HepG2 (cell line): ENCODE results near the gene PPCDC. TPM values are rescaled to one million over a fixed set of nuclear protein-coding genes. Genes with fewer than 3 reads are reported as not detected.

Experiments
- ATF7-NPFF ChIP-seq: sonication (generic); formaldehyde crosslinking; IDR thresholded peaks from 2 replicates; pipeline ENCODE4 v1.8.1; 2023; ENCODE audit warnings: mild to moderate bottlenecking, low read depth, missing genetic modification reagents, moderate library complexity
- CBX1 ChIP-seq: IDR thresholded peaks from one replicate; pipeline ENCODE4 v1.6.1; 2016; ENCODE audit warnings: antibody characterized with exemption, low read depth
- EHMT2 ChIP-seq: fragments of 200-600 bp; sonication (generic); IDR thresholded peaks from 2 replicates; pipeline ENCODE4 v1.7.0; 2017; ENCODE audit warnings: antibody characterized with exemption, low read depth, low read length, borderline replicate concordance
- GATAD2A ChIP-seq: IDR thresholded peaks from 2 replicates; pipeline ENCODE4 v1.6.1; 2016
- HNRNPK ChIP-seq: fragments of 200-400 bp; formaldehyde crosslinking; IDR thresholded peaks from 2 replicates; pipeline ENCODE4 v1.6.1; 2018; ENCODE audit warnings: low read length, low read depth, moderate library complexity, mild to moderate bottlenecking; ENCODE audit not compliant: poor library complexity, severe bottlenecking
- LCORL ChIP-seq, 2 experiments: fragments of 450-650 bp in 1 of 2; sonication (generic) in 1 of 2; formaldehyde crosslinking in 1 of 2; IDR thresholded peaks; 2 replicates each; pipeline versions ENCODE4 v1.5.0 to v1.6.1; 2017 to 2020; ENCODE audit warnings: antibody characterized with exemption in 1 of 2, missing genetic modification reagents in 1 of 2
- NFE2 ChIP-seq: sonication (generic); formaldehyde crosslinking; IDR thresholded peaks from 2 replicates; pipeline ENCODE4 v1.4.0; 2020; ENCODE audit warnings: missing genetic modification reagents
- NR2F6 ChIP-seq, 2 experiments: IDR thresholded peaks; 2 replicates each; pipeline ENCODE4 v1.6.1; 2016; ENCODE audit warnings: antibody characterized with exemption in 1 of 2, mild to moderate bottlenecking in 1 of 2
- ONECUT2 ChIP-seq: sonication (generic); formaldehyde crosslinking; IDR thresholded peaks from 2 replicates; pipeline ENCODE4 v1.4.0; 2020; ENCODE audit warnings: missing genetic modification reagents
- PRDM15 ChIP-seq: sonication (generic); formaldehyde crosslinking; IDR thresholded peaks from 2 replicates; pipeline ENCODE4 v1.4.0; 2020; ENCODE audit warnings: missing genetic modification reagents
- RORA ChIP-seq: sonication (generic); formaldehyde crosslinking; IDR thresholded peaks from 2 replicates; pipeline ENCODE4 v1.5.0; 2020; ENCODE audit warnings: mild to moderate bottlenecking, missing genetic modification reagents, moderate library complexity
- SAP130 ChIP-seq: IDR thresholded peaks from 2 replicates; pipeline ENCODE4 v1.6.1; 2016; ENCODE audit warnings: low read depth
- TARDBP ChIP-seq: sonication (generic); formaldehyde crosslinking; IDR thresholded peaks from 2 replicates; pipeline ENCODE4 v1.8.0; 2022; ENCODE audit warnings: mild to moderate bottlenecking, missing genetic modification reagents
- U2AF2 ChIP-seq: fragments of 200-400 bp; formaldehyde crosslinking; IDR thresholded peaks from 2 replicates; pipeline ENCODE4 v1.6.1; 2017; ENCODE audit warnings: low read depth, mild to moderate bottlenecking, low read length
- ZNF337 ChIP-seq: sonication (generic); formaldehyde crosslinking; IDR thresholded peaks from 2 replicates; pipeline ENCODE4 v1.5.1; 2020; ENCODE audit warnings: missing genetic modification reagents, low read depth, mild to moderate bottlenecking, borderline replicate concordance
- ZNF546 ChIP-seq: sonication (generic); formaldehyde crosslinking; conservative IDR thresholded peaks from 2 replicates; pipeline ENCODE4 v1.8.1; 2023; ENCODE audit warnings: mild to moderate bottlenecking, missing genetic modification reagents
- ZNF670 ChIP-seq: sonication (generic); formaldehyde crosslinking; IDR thresholded peaks from 2 replicates; pipeline ENCODE4 v1.8.0; 2022; ENCODE audit warnings: mild to moderate bottlenecking, missing genetic modification reagents, borderline replicate concordance
- ZNF83 ChIP-seq: sonication (generic); formaldehyde crosslinking; IDR thresholded peaks from 2 replicates; pipeline ENCODE4 v1.4.0; 2020; ENCODE audit warnings: missing genetic modification reagents, mild to moderate bottlenecking, borderline replicate concordance
- ZSCAN21 ChIP-seq: sonication (generic); formaldehyde crosslinking; IDR thresholded peaks from 2 replicates; pipeline ENCODE4 v1.8.0; 2022; ENCODE audit warnings: mild to moderate bottlenecking, missing genetic modification reagents, moderate library complexity, borderline replicate concordance
- polyA plus RNA-seq, 8 experiments: library from polyadenylated mRNA; depleted of rRNA in 3 of 8; stranded (reverse) in 7 of 8; unstranded in 1 of 8; fragments of >200 nt; fragmentation: Illumina TruSeq in 4 of 8; extraction: Trizol in 4 of 8; gene quantifications; 2 replicates each; pipeline versions ENCODE4 v1.2.1 to v1.2.3, GENCODE V29; 2011 to 2016; ENCODE audit warnings: low read depth in 4 of 8, missing spikeins in 1 of 8, mixed read lengths in 1 of 8; ENCODE audit not compliant: insufficient read depth in 1 of 8
- total RNA-seq, 5 experiments: library from RNA; depleted of rRNA; stranded (reverse); fragments of >200 nt; fragmentation: Illumina TruSeq; extraction: Trizol; gene quantifications; 2 replicates each; pipeline ENCODE4 v1.2.3, GENCODE V29; 2016; ENCODE audit warnings: low read depth in 1 of 5
- TF ChIP-seq, protein P1 (sequence below): sonication (generic); formaldehyde crosslinking; IDR thresholded peaks from 2 replicates; pipeline ENCODE4 v1.5.1; 2020; ENCODE audit warnings: mild to moderate bottlenecking, missing genetic modification reagents, moderate library complexity
- TF ChIP-seq, protein P2 (sequence below): sonication (generic); formaldehyde crosslinking; IDR thresholded peaks from 2 replicates; pipeline ENCODE4 v1.5.1; 2020; ENCODE audit warnings: missing genetic modification reagents, mild to moderate bottlenecking, borderline replicate concordance

The PPCDC gene
- total and polyA plus RNA-seq, 2 of the 13 experiments (the other 11 are each of a cell fraction or from before 2014, with no cell fraction given) = 12.3 to 12.8 TPM

GRCh38 chr15:75043509-75044257 lies 20.3 kb downstream of the PPCDC start (continued):
- TF ChIP-seq, protein P1, sequence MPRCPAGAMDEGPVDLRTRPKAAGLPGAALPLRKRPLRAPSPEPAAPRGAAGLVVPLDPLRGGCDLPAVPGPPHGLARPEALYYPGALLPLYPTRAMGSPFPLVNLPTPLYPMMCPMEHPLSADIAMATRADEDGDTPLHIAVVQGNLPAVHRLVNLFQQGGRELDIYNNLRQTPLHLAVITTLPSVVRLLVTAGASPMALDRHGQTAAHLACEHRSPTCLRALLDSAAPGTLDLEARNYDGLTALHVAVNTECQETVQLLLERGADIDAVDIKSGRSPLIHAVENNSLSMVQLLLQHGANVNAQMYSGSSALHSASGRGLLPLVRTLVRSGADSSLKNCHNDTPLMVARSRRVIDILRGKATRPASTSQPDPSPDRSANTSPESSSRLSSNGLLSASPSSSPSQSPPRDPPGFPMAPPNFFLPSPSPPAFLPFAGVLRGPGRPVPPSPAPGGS (CRISPR knock-in tag) = no peak
- TF ChIP-seq NFE2 (no peak), ZNF546 (CRISPR knock-in tag) (no peak; the same call in 1 of the 2 replicates), U2AF2 (no peak), ZSCAN21 (CRISPR knock-in tag) (peak; percentile 12; the same call in 1 of the 2 replicates), ZNF337 (CRISPR knock-in tag) (no peak), PRDM15 (no peak), ONECUT2 (no peak), SAP130 (peak; percentile 78; the same call in 1 of the 2 replicates), NR2F6 (IDR thresholded peaks at IDR 0.05) (no peak; the same call in 1 of the 2 replicates), NR2F6 (CRISPR knock-in tag; IDR thresholded peaks at IDR 0.05) (peak; percentile 83), CBX1 (no peak), EHMT2 (0 out of 2 replicates have a peak, but pooled peaks have one; percentile 31), RORA (CRISPR knock-in tag) (no peak), TARDBP (CRISPR knock-in tag) (0 out of 2 replicates have a peak, but pooled peaks have one; percentile 61), ZNF83 (CRISPR knock-in tag) (no peak), GATAD2A (CRISPR knock-in tag) (peak; percentile 82), HNRNPK (no peak), ATF7-NPFF (CRISPR knock-in tag) (no peak), LCORL (IDR thresholded peaks at IDR 0.05) (no peak), LCORL (CRISPR knock-in tag; IDR thresholded peaks at IDR 0.05) (peak; percentile 83), ZNF670 (CRISPR knock-in tag) (no peak)
- TF ChIP-seq, protein P2, sequence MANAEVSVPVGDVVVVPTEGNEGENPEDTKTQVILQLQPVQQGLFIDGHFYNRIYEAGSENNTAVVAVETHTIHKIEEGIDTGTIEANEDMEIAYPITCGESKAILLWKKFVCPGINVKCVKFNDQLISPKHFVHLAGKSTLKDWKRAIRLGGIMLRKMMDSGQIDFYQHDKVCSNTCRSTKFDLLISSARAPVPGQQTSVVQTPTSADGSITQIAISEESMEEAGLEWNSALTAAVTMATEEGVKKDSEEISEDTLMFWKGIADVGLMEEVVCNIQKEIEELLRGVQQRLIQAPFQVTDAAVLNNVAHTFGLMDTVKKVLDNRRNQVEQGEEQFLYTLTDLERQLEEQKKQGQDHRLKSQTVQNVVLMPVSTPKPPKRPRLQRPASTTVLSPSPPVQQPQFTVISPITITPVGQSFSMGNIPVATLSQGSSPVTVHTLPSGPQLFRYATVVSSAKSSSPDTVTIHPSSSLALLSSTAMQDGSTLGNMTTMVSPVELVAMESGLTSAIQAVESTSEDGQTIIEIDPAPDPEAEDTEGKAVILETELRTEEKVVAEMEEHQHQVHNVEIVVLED (CRISPR knock-in tag) = no peak; the same call in 1 of the 2 replicates
